Measurements from ENCODE around the gene AP5Z1. TPM values are rescaled to one million over a fixed set of nuclear protein-coding genes. Genes with fewer than 3 reads are reported as not detected.

AP5Z1 gene
- total RNA-seq, 1 experiment from 2014 or later, result 44.0 TPM

DNA sequence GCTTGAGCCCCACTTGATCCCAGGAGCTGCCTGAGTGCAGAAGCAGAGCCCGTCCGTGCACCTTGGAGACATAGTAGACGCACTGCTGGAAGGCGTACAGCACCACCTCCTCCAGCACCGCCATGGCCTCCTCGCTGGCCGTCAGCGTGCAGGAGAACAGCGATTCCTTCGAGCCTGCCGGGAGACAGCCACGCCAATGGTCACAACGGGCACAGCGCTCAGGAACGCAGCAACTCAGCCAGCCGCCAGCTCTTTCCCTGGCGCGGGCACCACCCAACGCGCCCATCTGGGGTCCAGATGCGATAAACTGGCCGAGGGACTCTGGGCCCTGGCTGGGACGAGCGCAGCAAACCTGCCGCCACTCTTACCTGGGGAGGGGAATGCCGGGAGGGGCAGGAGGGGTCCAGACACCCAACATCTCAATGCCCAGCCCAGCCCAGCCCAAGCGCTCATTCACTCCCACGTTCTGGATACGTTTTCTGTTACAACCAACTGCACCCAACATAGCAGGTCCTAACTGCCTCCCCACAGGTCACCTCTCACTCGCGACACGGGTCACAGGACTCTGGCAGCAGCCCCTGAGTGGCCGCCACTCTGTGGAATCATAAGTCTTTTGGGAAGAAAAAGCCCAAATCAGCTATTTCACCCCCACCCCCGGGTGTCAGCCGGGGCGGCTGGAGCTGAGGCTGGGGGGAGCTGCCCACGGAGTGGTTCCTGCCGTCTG, 41.9 kb downstream of the AP5Z1 start:
- no peak for TF ChIP-seq EZH2 (IDR thresholded peaks at IDR 0.05; ENCODE audit: low read depth)
- TF ChIP-seq, protein P1, sequence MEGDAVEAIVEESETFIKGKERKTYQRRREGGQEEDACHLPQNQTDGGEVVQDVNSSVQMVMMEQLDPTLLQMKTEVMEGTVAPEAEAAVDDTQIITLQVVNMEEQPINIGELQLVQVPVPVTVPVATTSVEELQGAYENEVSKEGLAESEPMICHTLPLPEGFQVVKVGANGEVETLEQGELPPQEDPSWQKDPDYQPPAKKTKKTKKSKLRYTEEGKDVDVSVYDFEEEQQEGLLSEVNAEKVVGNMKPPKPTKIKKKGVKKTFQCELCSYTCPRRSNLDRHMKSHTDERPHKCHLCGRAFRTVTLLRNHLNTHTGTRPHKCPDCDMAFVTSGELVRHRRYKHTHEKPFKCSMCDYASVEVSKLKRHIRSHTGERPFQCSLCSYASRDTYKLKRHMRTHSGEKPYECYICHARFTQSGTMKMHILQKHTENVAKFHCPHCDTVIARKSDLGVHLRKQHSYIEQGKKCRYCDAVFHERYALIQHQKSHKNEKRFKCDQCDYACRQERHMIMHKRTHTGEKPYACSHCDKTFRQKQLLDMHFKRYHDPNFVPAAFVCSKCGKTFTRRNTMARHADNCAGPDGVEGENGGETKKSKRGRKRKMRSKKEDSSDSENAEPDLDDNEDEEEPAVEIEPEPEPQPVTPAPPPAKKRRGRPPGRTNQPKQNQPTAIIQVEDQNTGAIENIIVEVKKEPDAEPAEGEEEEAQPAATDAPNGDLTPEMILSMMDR (conservative IDR thresholded peaks at IDR 0.05), result no peak
- no TSS peak for BruUV-seq (replicated peaks)
- no peak overlapping the region for H3K4me2 ChIP-seq
- H3K4me1 ChIP-seq (replicated peaks; ENCODE audit: insufficient read depth), result no peaks in the 10 kb centered on the region
- ChIA-PET POLR2A (ENCODE audit: unreplicated experiment) (no interaction called here), CTCF (no interaction called here)
- no peak for DNase-seq
- H3K4me3 ChIP-seq, result no peak overlapping the region
- H3K79me2 ChIP-seq (ENCODE audit: low read depth), result no peaks in the 10 kb centered on the region
- H4K20me1 ChIP-seq (ENCODE audit: insufficient read depth), result no peaks in the 10 kb centered on the region
- peaks cover 98% of the 10 kb centered on the region for H3K27me3 ChIP-seq (ENCODE audit: insufficient read depth, low read depth)
- intact Hi-C loops (cut with micrococcal nuclease; ENCODE audit: unreplicated experiment), result no loop called here
- no peak overlapping the region for H3K27ac ChIP-seq
- H3F3A ChIP-seq (ENCODE audit: insufficient read depth, low read depth), result no peaks in the 10 kb centered on the region
- no peak overlapping the region for H2AFZ ChIP-seq
- no peaks in the 10 kb centered on the region for H3K9me2 ChIP-seq (ENCODE audit: insufficient read depth)
- H3K9me3 ChIP-seq (ENCODE audit: insufficient read depth, low read depth), result no peaks in the 10 kb centered on the region
- H3K36me3 ChIP-seq (ENCODE audit: low read depth), result no peaks in the 10 kb centered on the region

DNA sequence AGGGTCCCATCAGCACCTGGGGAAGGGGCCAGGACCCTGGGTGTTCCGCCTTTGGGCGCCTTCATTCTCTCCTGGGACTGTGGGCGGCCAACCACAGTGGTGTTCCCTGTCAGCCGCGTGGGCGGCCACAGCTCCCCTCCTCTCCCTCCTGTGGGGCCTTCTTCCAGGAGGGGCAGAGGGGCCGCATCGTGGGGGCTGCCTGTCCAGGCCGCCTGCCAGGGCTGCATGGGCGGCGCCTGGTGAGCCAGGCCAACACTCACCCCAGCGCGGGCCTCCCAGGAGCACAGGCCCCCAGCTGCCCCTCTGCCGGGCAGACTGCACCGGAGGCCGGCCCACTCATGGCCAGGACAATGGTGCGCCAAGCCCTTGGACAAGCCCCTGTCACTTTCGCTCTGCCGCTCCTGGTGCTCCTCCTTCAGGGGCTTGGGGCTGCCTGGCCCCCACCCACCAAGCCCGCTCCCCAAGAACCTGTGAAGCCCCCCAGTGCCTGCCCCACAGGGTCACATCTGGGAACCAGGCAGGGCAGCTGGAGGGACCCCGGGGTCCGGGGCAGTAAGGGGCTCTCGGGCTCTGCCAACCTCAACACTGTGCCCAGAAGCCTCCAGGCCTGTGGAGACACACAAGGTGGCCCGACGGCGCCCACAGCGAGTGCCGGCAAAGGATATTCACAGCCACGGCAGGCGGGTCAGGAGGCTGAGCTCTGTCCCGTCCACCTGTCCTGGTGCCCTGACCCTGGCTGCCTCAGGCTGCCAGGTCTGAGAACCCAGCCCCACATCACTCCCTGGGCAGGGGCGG, 42.8 kb downstream of the AP5Z1 start:
- TF ChIP-seq, protein P1 (conservative IDR thresholded peaks at IDR 0.05), result no peak
- no peak for TF ChIP-seq EZH2 (IDR thresholded peaks at IDR 0.05; ENCODE audit: low read depth)
- no peak overlapping the region for H2AFZ ChIP-seq
- no peaks in the 10 kb centered on the region for H3K79me2 ChIP-seq (ENCODE audit: low read depth)
- no peaks in the 10 kb centered on the region for H3K36me3 ChIP-seq (ENCODE audit: low read depth)
- BruUV-seq (replicated peaks), result no TSS peak
- no peak for DNase-seq
- no peak overlapping the region for H3K4me3 ChIP-seq
- no peak overlapping the region for H3K4me2 ChIP-seq
- no peaks in the 10 kb centered on the region for H3K4me1 ChIP-seq (replicated peaks; ENCODE audit: insufficient read depth)
- peaks cover 98% of the 10 kb centered on the region for H3K27me3 ChIP-seq (ENCODE audit: insufficient read depth, low read depth)
- POLR2A ChIA-PET (ENCODE audit: unreplicated experiment), result no interaction called here
- H4K20me1 ChIP-seq (ENCODE audit: insufficient read depth), result no peaks in the 10 kb centered on the region
- no peaks in the 10 kb centered on the region for H3K9me2 ChIP-seq (ENCODE audit: insufficient read depth)
- CTCF ChIA-PET, result no interaction called here
- H3K27ac ChIP-seq, result no peak overlapping the region
- intact Hi-C loops (cut with micrococcal nuclease; ENCODE audit: unreplicated experiment), result no loop called here
- H3F3A ChIP-seq (ENCODE audit: insufficient read depth, low read depth), result no peaks in the 10 kb centered on the region
- H3K9me3 ChIP-seq (ENCODE audit: insufficient read depth, low read depth), result no peaks in the 10 kb centered on the region

- Histone ChIP-seq H4K20me1 (ENCODE audit: insufficient read depth) (no peaks in the 10 kb centered on the region), H3K4me3 (no peak overlapping the region), H3K4me2 (no peak overlapping the region), H3K9me3 (ENCODE audit: insufficient read depth, low read depth) (no peaks in the 10 kb centered on the region), H3K27me3 (ENCODE audit: insufficient read depth, low read depth) (peaks cover 98% of the 10 kb centered on the region), H3K79me2 (ENCODE audit: low read depth) (no peaks in the 10 kb centered on the region), H3K27ac (no peak overlapping the region), H2AFZ (no peak overlapping the region), H3K9me2 (ENCODE audit: insufficient read depth) (no peaks in the 10 kb centered on the region), H3F3A (ENCODE audit: insufficient read depth, low read depth) (no peaks in the 10 kb centered on the region), H3K36me3 (ENCODE audit: low read depth) (no peaks in the 10 kb centered on the region), H3K4me1 (replicated peaks; ENCODE audit: insufficient read depth) (no peaks in the 10 kb centered on the region)
- POLR2A ChIA-PET (ENCODE audit: unreplicated experiment), result no interaction called here
- CTCF ChIA-PET, result no interaction called here
- no peak for TF ChIP-seq EZH2 (IDR thresholded peaks at IDR 0.05; ENCODE audit: low read depth)
- TF ChIP-seq, protein P1 (conservative IDR thresholded peaks at IDR 0.05), result no peak
- no TSS peak for BruUV-seq (replicated peaks)
- DNase-seq, result no peak
- intact Hi-C loops (cut with micrococcal nuclease; ENCODE audit: unreplicated experiment), result no loop called here
Measured at GRCh38 chr7:4819560-4820404, 44.4 kb downstream of the AP5Z1 start.

Measured in PC-9 (cell line).